Hepatocyte (in vitro differentiated cells): ENCODE results near the gene SPATS2. TPM values are rescaled to one million over a fixed set of nuclear protein-coding genes. Genes with fewer than 3 reads are reported as not detected.

Source experiments
- DNase-seq: peaks from one replicate; pipeline ENCODE4 v3.0.0-alpha.2; 2016; ENCODE audit warnings: low spot score
- H2AFZ ChIP-seq: fragments of 200-600 bp; sonication (generic); 2 replicates; pipeline ENCODE4 v1.6.0; 2016; ENCODE audit warnings: antibody characterized with exemption, mild to moderate bottlenecking
- H3K27ac ChIP-seq: fragments of 200-600 bp; sonication (generic); 2 replicates; pipeline ENCODE4 v1.5.1; 2016; ENCODE audit warnings: mild to moderate bottlenecking
- H3K27me3 ChIP-seq: fragments of 200-600 bp; sonication (generic); 2 replicates; pipeline ENCODE4 v1.6.1; 2016
- H3K36me3 ChIP-seq: fragments of 200-600 bp; sonication (generic); replicated peaks from 2 replicates; pipeline ENCODE4 v1.5.1; 2016; ENCODE audit warnings: low read depth; ENCODE audit not compliant: insufficient read depth
- H3K4me1 ChIP-seq: fragments of 200-600 bp; sonication (generic); 2 replicates; pipeline ENCODE4 v1.5.1; 2016; ENCODE audit warnings: mild to moderate bottlenecking, moderate library complexity; ENCODE audit not compliant: insufficient read depth
- H3K4me2 ChIP-seq: fragments of 200-600 bp; sonication (generic); 2 replicates; pipeline ENCODE4 v1.6.0; 2016
- H3K4me3 ChIP-seq: fragments of 200-600 bp; sonication (generic); 2 replicates; pipeline ENCODE4 v1.5.1; 2016; ENCODE audit warnings: mild to moderate bottlenecking
- H3K79me2 ChIP-seq: fragments of 200-600 bp; sonication (generic); 2 replicates; pipeline ENCODE4 v1.6.0; 2017; ENCODE audit warnings: mild to moderate bottlenecking
- H3K9me2 ChIP-seq: fragments of 200-600 bp; sonication (generic); replicated peaks from 2 replicates; pipeline ENCODE4 v1.6.0; 2017; ENCODE audit warnings: mild to moderate bottlenecking; ENCODE audit not compliant: insufficient read depth
- H3K9me3 ChIP-seq: fragments of 200-600 bp; sonication (generic); 2 replicates; pipeline ENCODE4 v1.5.1; 2016; ENCODE audit warnings: low read depth, mild to moderate bottlenecking
- H4K20me1 ChIP-seq: fragments of 200-600 bp; sonication (generic); 2 replicates; pipeline ENCODE4 v1.6.0; 2016; ENCODE audit warnings: mild to moderate bottlenecking; ENCODE audit not compliant: insufficient read depth, poor library complexity, severe bottlenecking
- CTCF ChIP-seq: fragments of 200-600 bp; sonication (generic); IDR thresholded peaks from 2 replicates; pipeline ENCODE4 v1.5.1; 2016; ENCODE audit warnings: antibody characterized with exemption, mild to moderate bottlenecking; ENCODE audit not compliant: poor library complexity
- EZH2 ChIP-seq: fragments of 200-600 bp; sonication (generic); IDR thresholded peaks from 2 replicates; pipeline ENCODE4 v1.6.1; 2016; ENCODE audit warnings: antibody characterized with exemption, mild to moderate bottlenecking, borderline replicate concordance
- EZH2phosphoT487 ChIP-seq: fragments of 200-600 bp; sonication (generic); IDR thresholded peaks from one replicate; pipeline ENCODE4 v1.6.1; 2018; ENCODE audit warnings: antibody characterized with exemption, mild to moderate bottlenecking, low read depth, moderate library complexity; ENCODE audit not compliant: unreplicated experiment, severe bottlenecking
- WGBS: methylation state at CpG from one replicate; pipeline ENCODE4 v1.1.6; 2016; ENCODE audit warnings: low lambda C conversion rate; ENCODE audit errors: missing lambda C conversion rate; 5-methylcytosine and 5-hydroxymethylcytosine counted together
- polyA plus RNA-seq: library from polyadenylated mRNA; unstranded; fragments of >200 nt; fragmentation: Nextera tagmentation; extraction: Ambion mirVana; gene quantifications from 2 replicates; pipeline ENCODE4 v1.2.1, GENCODE V29; 2016
- total RNA-seq: library from RNA; depleted of rRNA; stranded (reverse); fragments of >200 nt; gene quantifications from 2 replicates; pipeline ENCODE4 v1.2.3, GENCODE V29; 2014

Gene SPATS2
- total and polyA plus RNA-seq, 2 experiments from 2014 or later = 24.9 to 39.8 TPM

DNA sequence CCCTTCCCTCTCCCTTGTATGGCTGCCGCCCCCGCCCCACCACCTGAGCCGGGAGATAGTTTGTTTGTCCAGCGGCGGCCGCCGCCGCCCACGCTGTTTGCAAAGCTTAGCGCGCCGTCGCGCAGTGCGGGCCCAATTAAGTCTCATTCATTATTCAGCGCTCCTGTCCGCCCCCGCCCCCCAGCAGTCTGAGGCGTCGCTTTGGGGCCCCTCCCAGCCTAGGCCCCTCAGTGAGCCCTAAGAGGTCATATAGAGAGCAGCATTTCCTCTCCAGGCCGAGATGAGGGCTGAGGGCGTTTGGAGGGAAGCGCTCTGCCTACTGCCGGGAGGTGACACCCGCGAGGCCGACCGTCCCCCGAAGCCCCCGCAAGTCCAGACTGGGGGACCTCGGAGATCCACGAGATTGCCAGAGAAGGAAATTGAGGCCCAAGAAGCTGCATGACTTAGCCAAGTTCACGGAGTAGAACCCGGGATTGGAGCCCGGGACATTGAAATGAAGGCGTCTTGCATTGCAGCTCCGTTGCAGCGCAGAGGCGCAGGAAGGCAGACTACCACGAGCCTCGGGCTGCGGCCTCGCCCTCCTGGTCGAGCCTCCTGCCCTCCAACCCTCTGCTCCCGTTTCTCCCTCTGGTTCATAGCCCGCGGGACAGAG is 20.5 kb upstream of the SPATS2 start, which contains the start of gene DNAJC22:
TSS of gene DNAJC22 (plus strand) at position 230 of the 652 bp plus-strand sequence. CDS start 1,985 bp downstream, outside the sequence.
- no peak within 1 kb of the TSS for H3K27ac ChIP-seq
- H2AFZ ChIP-seq = peak within 1 kb of the TSS; percentile 78
- H3K9me3 ChIP-seq = no peaks in the 10 kb centered on the region
- H3K79me2 ChIP-seq = peaks cover 11% of the 10 kb centered on the region
- H3K4me3 ChIP-seq = peak within 1 kb of the TSS; percentile 36
- TF ChIP-seq EZH2 = peak; percentile 80
- TF ChIP-seq CTCF = no peak
- no peak for TF ChIP-seq EZH2phosphoT487
- 3% methylated on average over 35 of the region's 47 CpGs for WGBS
- H4K20me1 ChIP-seq = no peaks in the 10 kb centered on the region
- H3K9me2 ChIP-seq = no peaks in the 10 kb centered on the region
- no peaks in the 10 kb centered on the region for H3K36me3 ChIP-seq
- peaks cover 53% of the 10 kb centered on the region for H3K4me1 ChIP-seq
- H3K4me2 ChIP-seq = peak within 1 kb of the TSS; percentile 99
- H3K27me3 ChIP-seq = peaks cover 54% of the 10 kb centered on the region
- peak; percentile 73 for DNase-seq

DNA sequence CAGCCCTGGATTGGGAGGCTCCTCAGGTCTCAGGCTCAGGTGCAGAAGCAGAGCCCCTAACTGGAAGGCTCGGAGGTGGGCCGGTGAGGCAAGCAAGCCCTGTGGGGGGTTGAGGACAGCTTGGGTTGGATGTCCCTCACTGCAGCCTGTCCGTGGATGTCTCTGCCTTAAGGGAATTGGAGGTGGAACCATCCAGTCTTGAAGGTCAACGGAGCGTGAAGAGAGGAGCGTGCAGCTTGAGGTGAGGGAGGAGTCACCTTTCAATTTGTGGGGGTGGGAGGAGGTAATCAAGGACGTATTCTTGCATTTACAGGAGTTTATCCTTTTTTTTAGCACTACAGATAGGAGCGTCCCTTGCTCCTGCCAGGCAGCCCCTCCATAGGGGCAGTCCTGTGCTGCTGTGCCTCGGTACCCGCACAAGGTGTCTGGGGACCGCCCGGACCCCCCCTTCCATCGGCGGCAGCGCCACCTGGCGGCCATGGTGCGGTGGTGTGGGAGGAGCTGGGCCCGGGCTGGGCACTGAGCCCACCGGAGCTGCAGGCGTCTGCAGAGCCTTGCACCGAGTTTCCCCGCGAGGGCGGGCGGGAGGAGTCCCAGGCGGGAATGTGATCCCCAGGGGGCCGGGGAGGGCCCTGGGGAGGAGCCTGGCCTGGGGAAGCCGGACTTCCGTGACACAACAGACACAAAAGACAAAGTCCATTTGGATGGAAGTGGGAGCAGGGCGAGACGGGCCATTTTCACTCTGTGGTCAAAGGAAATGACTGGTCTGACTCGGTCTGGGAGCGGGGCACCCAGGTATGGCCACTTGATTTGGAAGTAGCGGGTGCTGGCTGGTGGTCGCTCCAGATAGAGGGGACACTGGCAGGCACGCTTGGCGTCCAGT is 19.7 kb upstream of the SPATS2 start:
- no peak overlapping the region for H3K4me3 ChIP-seq
- peaks cover 48% of the 10 kb centered on the region for H3K27me3 ChIP-seq
- WGBS = 12% methylated on average over 33 of the region's 37 CpGs
- peak overlapping the region; percentile 76 for H3K27ac ChIP-seq
- H3K4me2 ChIP-seq = peak overlapping the region; percentile 99
- H3K79me2 ChIP-seq = peaks cover 11% of the 10 kb centered on the region
- peak overlapping the region; percentile 68 for H2AFZ ChIP-seq
- H3K36me3 ChIP-seq = no peaks in the 10 kb centered on the region
- DNase-seq = peak; percentile 94
- no peaks in the 10 kb centered on the region for H3K9me2 ChIP-seq
- TF ChIP-seq CTCF (peak; percentile 98), EZH2 (no peak)
- H3K9me3 ChIP-seq = no peaks in the 10 kb centered on the region
- no peaks in the 10 kb centered on the region for H4K20me1 ChIP-seq
- H3K4me1 ChIP-seq = peaks cover 49% of the 10 kb centered on the region

DNA sequence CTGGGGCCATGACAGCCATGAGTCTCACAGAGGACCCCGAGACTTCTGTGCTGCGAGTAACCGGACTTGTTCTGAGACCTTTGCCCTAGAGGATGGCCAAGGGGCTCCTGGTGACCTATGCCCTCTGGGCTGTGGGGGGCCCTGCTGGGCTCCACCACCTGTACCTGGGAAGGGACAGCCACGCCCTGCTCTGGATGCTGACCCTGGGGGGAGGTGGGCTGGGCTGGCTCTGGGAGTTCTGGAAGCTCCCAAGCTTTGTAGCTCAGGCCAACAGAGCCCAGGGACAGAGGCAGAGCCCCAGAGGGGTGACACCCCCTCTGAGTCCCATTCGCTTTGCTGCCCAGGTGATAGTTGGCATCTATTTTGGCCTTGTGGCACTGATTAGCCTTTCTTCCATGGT is 18.5 kb upstream of the SPATS2 start:
- H3K79me2 ChIP-seq = peaks cover 11% of the 10 kb centered on the region
- H3K9me3 ChIP-seq = no peaks in the 10 kb centered on the region
- peak overlapping the region; percentile 76 for H3K27ac ChIP-seq
- H2AFZ ChIP-seq = no peak overlapping the region
- H3K4me1 ChIP-seq = peaks cover 39% of the 10 kb centered on the region
- DNase-seq = no peak
- H3K4me2 ChIP-seq = peak overlapping the region; percentile 99
- no peak for TF ChIP-seq CTCF
- no peak for TF ChIP-seq EZH2
- TF ChIP-seq EZH2phosphoT487 = no peak
- H3K27me3 ChIP-seq = peaks cover 35% of the 10 kb centered on the region
- H3K4me3 ChIP-seq = no peak overlapping the region
- WGBS = 88% methylated on average over 5 of the region's 5 CpGs
- no peaks in the 10 kb centered on the region for H3K9me2 ChIP-seq
- H3K36me3 ChIP-seq = no peaks in the 10 kb centered on the region
- H4K20me1 ChIP-seq = no peaks in the 10 kb centered on the region
